Measurements from ENCODE around the gene HMOX1. TPM values are rescaled to one million over a fixed set of nuclear protein-coding genes. Genes with fewer than 3 reads are reported as not detected.

Gene HMOX1
- total RNA-seq: 10 to 100 TPM; 29.5 to 52.3 TPM
- long read RNA-seq, partial matches to known transcripts: 3 of 5 reads
- long read RNA-seq, other reads (novel, unspliced or antisense): 1 of 5 reads

GRCh38 chr22:35380537-35381423 lies at the start of gene HMOX1:
TSS of gene HMOX1 (plus strand) at chr22:35381096. CDS start at chr22:35381174, 78 bp downstream.
- intact Hi-C loops (cut with DNase I, micrococcal nuclease): no loop called here
- ATAC-seq: peak; percentile 74
- peak; percentile 94 for DNase-seq

- intact Hi-C loops (cut with DNase I, micrococcal nuclease): no loop called here
- DNase-seq (no peak), ATAC-seq (no peak)
Observed at GRCh38 chr22:35332278-35332677, 48.6 kb upstream of the HMOX1 start.

GRCh38 chr22:35333220-35333619 lies 47.7 kb upstream of the HMOX1 start:
- DNase-seq (no peak), ATAC-seq (no peak)
- intact Hi-C loops (cut with DNase I, micrococcal nuclease): no loop called here

GRCh38 chr22:35334004-35334403 lies 46.9 kb upstream of the HMOX1 start:
- intact Hi-C loops (cut with DNase I, micrococcal nuclease): no loop called here
- DNase-seq: no peak
- no peak for ATAC-seq

- ATAC-seq: no peak
- intact Hi-C loops (cut with DNase I, micrococcal nuclease): no loop called here
Observed at GRCh38 chr22:35335468-35335867, 45.4 kb upstream of the HMOX1 start.

GRCh38 chr22:35335936-35336781 lies 44.7 kb upstream of the HMOX1 start:
- intact Hi-C loops (cut with DNase I, micrococcal nuclease): no loop called here
- DNase-seq (no peak), ATAC-seq (no peak)

More at GRCh38 chr22:35335468-35335867, 45.4 kb upstream of the HMOX1 start:
- no peak for DNase-seq

GRCh38 chr22:35337932-35338331 lies 43.0 kb upstream of the HMOX1 start:
- intact Hi-C loops (cut with DNase I, micrococcal nuclease): no loop called here
- no peak for ATAC-seq
- no peak for DNase-seq

- intact Hi-C loops (cut with DNase I, micrococcal nuclease): loop anchor here in 1 of 2 donors (10.0 kb wide), 1 partner anchor 244 kb away; no protein-coding TSS in a partner anchor
- ATAC-seq (no peak), DNase-seq (no peak)
Observed at GRCh38 chr22:35341090-35341874, 39.6 kb upstream of the HMOX1 start.

GRCh38 chr22:35342390-35342789 lies 38.5 kb upstream of the HMOX1 start:
- no peak for ATAC-seq
- intact Hi-C loops (cut with DNase I, micrococcal nuclease): loop anchor here in 1 of 2 donors (10.0 kb wide), 1 partner anchor 242 kb away; no protein-coding TSS in a partner anchor
- DNase-seq: no peak

GRCh38 chr22:35343664-35344550 lies 37.0 kb upstream of the HMOX1 start:
- intact Hi-C loops (cut with DNase I, micrococcal nuclease): loop anchor here in 1 of 2 donors (10.0 kb wide), 1 partner anchor 241 kb away; no protein-coding TSS in a partner anchor
- no peak for ATAC-seq

GRCh38 chr22:35344956-35345690 lies 35.8 kb upstream of the HMOX1 start:
- ATAC-seq (no peak), DNase-seq (no peak)

More at GRCh38 chr22:35343664-35344550, 37.0 kb upstream of the HMOX1 start:
- DNase-seq: no peak

GRCh38 chr22:35345808-35346505 lies 34.9 kb upstream of the HMOX1 start:
- DNase-seq (no peak), ATAC-seq (no peak)
- intact Hi-C loops (cut with DNase I, micrococcal nuclease): loop anchor here in 1 of 2 donors (10.0 kb wide), 1 partner anchor 239 kb away; no protein-coding TSS in a partner anchor

More at GRCh38 chr22:35344956-35345690, 35.8 kb upstream of the HMOX1 start:
- intact Hi-C loops (cut with DNase I, micrococcal nuclease): loop anchor here in 1 of 2 donors (10.0 kb wide), 1 partner anchor 240 kb away; no protein-coding TSS in a partner anchor

GRCh38 chr22:35346596-35347220 lies 34.2 kb upstream of the HMOX1 start:
- ATAC-seq (no peak), DNase-seq (no peak)
- intact Hi-C loops (cut with DNase I, micrococcal nuclease): loop anchor here in 1 of 2 donors (10.0 kb wide), 1 partner anchor 238 kb away; no protein-coding TSS in a partner anchor

GRCh38 chr22:35347462-35347861 lies 33.4 kb upstream of the HMOX1 start:
- DNase-seq (no peak), ATAC-seq (no peak)
- intact Hi-C loops (cut with DNase I, micrococcal nuclease): loop anchor here in 1 of 2 donors (10.0 kb wide), 1 partner anchor 237 kb away; no protein-coding TSS in a partner anchor

- no peak for DNase-seq
- intact Hi-C loops (cut with DNase I, micrococcal nuclease): loop anchor here in 1 of 2 donors (10.0 kb wide), 1 partner anchor 237 kb away; no protein-coding TSS in a partner anchor
- no peak for ATAC-seq
Observed at GRCh38 chr22:35348026-35348590, 32.8 kb upstream of the HMOX1 start.
